ENCODE results near the gene SHE. TPM values are rescaled to one million over a fixed set of nuclear protein-coding genes. Genes with fewer than 3 reads are reported as not detected.

SHE gene
- total RNA-seq, 2 experiments from 2014 or later: not detected

- DNase-seq (ENCODE audit: low spot score): no peak
- Histone ChIP-seq H3K9me2 (ENCODE audit: insufficient read depth, low read length) (no peaks in the 10 kb centered on the region), H2AFZ (ENCODE audit: low read length) (no peak overlapping the region), H3K9me3 (ENCODE audit: low read length) (no peaks in the 10 kb centered on the region), H3K4me3 (ENCODE audit: low read depth, low read length, poor library complexity, severe bottlenecking) (no peak overlapping the region), H3K4me1 (ENCODE audit: insufficient read depth, low read length, poor library complexity, severe bottlenecking) (no peaks in the 10 kb centered on the region), H3K79me2 (ENCODE audit: insufficient read depth, low read depth, low read length) (no peaks in the 10 kb centered on the region), H3K27ac (ENCODE audit: low read depth, low read length, poor library complexity, severe bottlenecking) (no peak overlapping the region), H4K20me1 (ENCODE audit: insufficient read depth, low read length) (no peaks in the 10 kb centered on the region), H3K36me3 (ENCODE audit: insufficient read depth, low read length) (no peaks in the 10 kb centered on the region), H3K4me2 (ENCODE audit: low read length) (no peak overlapping the region)
- BruUV-seq (replicated peaks): no TSS peak
- ChIA-PET CTCF (ENCODE audit: unreplicated experiment) (no interaction called here), POLR2A (no interaction called here)
- intact Hi-C loops (cut with micrococcal nuclease; ENCODE audit: unreplicated experiment): no loop called here
- TF ChIP-seq EZH2phosphoT487 (IDR thresholded peaks at IDR 0.05; ENCODE audit: borderline replicate concordance, low read depth, low read length): no peak
- TF ChIP-seq, protein P1, sequence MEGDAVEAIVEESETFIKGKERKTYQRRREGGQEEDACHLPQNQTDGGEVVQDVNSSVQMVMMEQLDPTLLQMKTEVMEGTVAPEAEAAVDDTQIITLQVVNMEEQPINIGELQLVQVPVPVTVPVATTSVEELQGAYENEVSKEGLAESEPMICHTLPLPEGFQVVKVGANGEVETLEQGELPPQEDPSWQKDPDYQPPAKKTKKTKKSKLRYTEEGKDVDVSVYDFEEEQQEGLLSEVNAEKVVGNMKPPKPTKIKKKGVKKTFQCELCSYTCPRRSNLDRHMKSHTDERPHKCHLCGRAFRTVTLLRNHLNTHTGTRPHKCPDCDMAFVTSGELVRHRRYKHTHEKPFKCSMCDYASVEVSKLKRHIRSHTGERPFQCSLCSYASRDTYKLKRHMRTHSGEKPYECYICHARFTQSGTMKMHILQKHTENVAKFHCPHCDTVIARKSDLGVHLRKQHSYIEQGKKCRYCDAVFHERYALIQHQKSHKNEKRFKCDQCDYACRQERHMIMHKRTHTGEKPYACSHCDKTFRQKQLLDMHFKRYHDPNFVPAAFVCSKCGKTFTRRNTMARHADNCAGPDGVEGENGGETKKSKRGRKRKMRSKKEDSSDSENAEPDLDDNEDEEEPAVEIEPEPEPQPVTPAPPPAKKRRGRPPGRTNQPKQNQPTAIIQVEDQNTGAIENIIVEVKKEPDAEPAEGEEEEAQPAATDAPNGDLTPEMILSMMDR (conservative IDR thresholded peaks at IDR 0.05; ENCODE audit: low read length): no peak
These were observed 72.2 kb downstream of the SHE start for GRCh38 chr1:154429841-154430611.

Other genes starting within 250 kb of the SHE start
- gene HAX1, start 229.8 kb downstream of the SHE start, total RNA-seq (2014; rRNA removed; shearing (Covaris generic)): 196 and 208 TPM in 2 replicates
- gene HAX1, start 229.8 kb downstream of the SHE start, total RNA-seq (2022): 170 and 174 TPM in 2 replicates
- gene AQP10, start 181.3 kb downstream of the SHE start, total RNA-seq (2014; rRNA removed; shearing (Covaris generic)): not detected in 2 replicates
- gene AQP10, start 181.3 kb downstream of the SHE start, total RNA-seq (2022): not detected in 2 replicates
- gene ATP8B2, start 176.9 kb downstream of the SHE start, total RNA-seq (2014; rRNA removed; shearing (Covaris generic)): 20.3 and 28.8 TPM in 2 replicates
- gene ATP8B2, start 176.9 kb downstream of the SHE start, total RNA-seq (2022): 10.2 and 11.5 TPM in 2 replicates
- not detected in 2 replicates for gene IL6R, start 97.1 kb downstream of the SHE start, total RNA-seq (2014; rRNA removed; shearing (Covaris generic))
- not detected in 2 replicates for gene IL6R, start 97.1 kb downstream of the SHE start, total RNA-seq (2022)
- gene TDRD10, start 193 bp downstream of the SHE start, total RNA-seq (2014; rRNA removed; shearing (Covaris generic)): 0.13 TPM in 1 of 2 replicates, not detected in the other
- not detected in 2 replicates for gene TDRD10, start 193 bp downstream of the SHE start, total RNA-seq (2022)
- 34.6 and 54.0 TPM in 2 replicates for gene UBE2Q1, start 56.2 kb upstream of the SHE start, total RNA-seq (2014; rRNA removed; shearing (Covaris generic))
- 84.5 and 93.7 TPM in 2 replicates for gene UBE2Q1, start 56.2 kb upstream of the SHE start, total RNA-seq (2022)
- 0.13 and 0.33 TPM in 2 replicates for gene CHRNB2, start 65.4 kb upstream of the SHE start, total RNA-seq (2014; rRNA removed; shearing (Covaris generic))
- 0.42 and 0.55 TPM in 2 replicates for gene CHRNB2, start 65.4 kb upstream of the SHE start, total RNA-seq (2022)
- gene ADAR, start 105.8 kb upstream of the SHE start, total RNA-seq (2014; rRNA removed; shearing (Covaris generic)): 87.8 and 90.2 TPM in 2 replicates
- 136 and 139 TPM in 2 replicates for gene ADAR, start 105.8 kb upstream of the SHE start, total RNA-seq (2022)

Data from OCI-LY7 (cell line).